Left ventricle myocardium inferior (tissue), 1 donor: ENCODE data around the gene KBTBD13. TPM values are rescaled to one million over a fixed set of nuclear protein-coding genes. Genes with fewer than 3 reads are reported as not detected.

Experiments used
- DNase-seq: peaks from one replicate; pipeline ENCODE4 v3.0.0-alpha.2; 2020
- H3K27ac ChIP-seq: fragments of 200-600 bp; replicated peaks from 2 replicates; pipeline ENCODE4 v1.8.0; 2021
- H3K27me3 ChIP-seq: fragments of 200-600 bp; 2 replicates; pipeline ENCODE4 v1.8.0; 2021; ENCODE audit warnings: low read depth
- H3K36me3 ChIP-seq: fragments of 200-600 bp; 2 replicates; pipeline ENCODE4 v1.8.0; 2021
- H3K4me1 ChIP-seq: fragments of 200-600 bp; 2 replicates; pipeline ENCODE4 v1.8.0; 2021
- H3K4me3 ChIP-seq: fragments of 200-600 bp; 2 replicates; pipeline ENCODE4 v1.8.0; 2021; ENCODE audit warnings: mild to moderate bottlenecking, moderate library complexity
- H3K9me3 ChIP-seq: fragments of 200-600 bp; replicated peaks from 2 replicates; pipeline ENCODE4 v1.8.0; 2021
- intact Hi-C: fragments of 100-400 bp; cut with micrococcal nuclease; formaldehyde crosslinking; loops from one replicate; pipeline ENCODE4 v1.11.0; 2022
- total RNA-seq: library from RNA; stranded (reverse); fragmentation: NEBNext Ultra II Directional; extraction: Animal tissue kit (Norgen Biotek cat#: 25700); gene quantifications from one replicate; pipeline ENCODE4 v1.2.1, GENCODE V29; 2021
- TF ChIP-seq, protein P1 (sequence below): fragments of 200-600 bp; IDR thresholded peaks from 2 replicates; pipeline ENCODE4 v1.8.0; 2021; ENCODE audit warnings: antibody characterized with exemption, mild to moderate bottlenecking, borderline replicate concordance
- donor health status: DM: no; HTN: yes; CAD: no; lungs with severe emphysema.

The KBTBD13 gene
- total RNA-seq, 1 donor from 2014 or later: 5.2 TPM

DNA sequence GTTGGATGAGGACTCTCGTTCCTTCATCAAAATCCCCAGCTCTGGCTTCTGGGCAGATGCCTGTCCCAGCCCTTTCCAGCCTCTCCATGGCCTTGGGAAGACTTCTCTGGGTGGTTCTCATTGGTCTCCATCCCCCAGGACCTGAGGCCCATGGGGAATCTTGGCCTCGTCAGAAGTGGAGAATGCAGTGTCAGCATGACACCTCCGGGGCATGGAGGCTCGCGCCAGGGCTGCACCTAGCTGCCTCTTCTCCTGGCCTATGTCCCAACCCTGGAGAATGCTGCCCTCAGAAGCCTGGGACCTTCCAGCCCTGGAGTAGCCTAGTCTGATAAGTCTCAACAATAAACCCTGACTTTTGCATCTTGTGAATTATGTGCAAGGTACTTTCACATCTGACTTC, 3.0 kb downstream of the KBTBD13 start:
- intact Hi-C loops: no loop called here
- Histone ChIP-seq H3K4me1 (peaks cover 83% of the 10 kb centered on the region), H3K36me3 (no peaks in the 10 kb centered on the region), H3K27ac (peak overlapping the region; percentile 90), H3K27me3 (peaks cover 23% of the 10 kb centered on the region), H3K4me3 (no peak overlapping the region), H3K9me3 (no peaks in the 10 kb centered on the region)
- TF ChIP-seq, protein P1, sequence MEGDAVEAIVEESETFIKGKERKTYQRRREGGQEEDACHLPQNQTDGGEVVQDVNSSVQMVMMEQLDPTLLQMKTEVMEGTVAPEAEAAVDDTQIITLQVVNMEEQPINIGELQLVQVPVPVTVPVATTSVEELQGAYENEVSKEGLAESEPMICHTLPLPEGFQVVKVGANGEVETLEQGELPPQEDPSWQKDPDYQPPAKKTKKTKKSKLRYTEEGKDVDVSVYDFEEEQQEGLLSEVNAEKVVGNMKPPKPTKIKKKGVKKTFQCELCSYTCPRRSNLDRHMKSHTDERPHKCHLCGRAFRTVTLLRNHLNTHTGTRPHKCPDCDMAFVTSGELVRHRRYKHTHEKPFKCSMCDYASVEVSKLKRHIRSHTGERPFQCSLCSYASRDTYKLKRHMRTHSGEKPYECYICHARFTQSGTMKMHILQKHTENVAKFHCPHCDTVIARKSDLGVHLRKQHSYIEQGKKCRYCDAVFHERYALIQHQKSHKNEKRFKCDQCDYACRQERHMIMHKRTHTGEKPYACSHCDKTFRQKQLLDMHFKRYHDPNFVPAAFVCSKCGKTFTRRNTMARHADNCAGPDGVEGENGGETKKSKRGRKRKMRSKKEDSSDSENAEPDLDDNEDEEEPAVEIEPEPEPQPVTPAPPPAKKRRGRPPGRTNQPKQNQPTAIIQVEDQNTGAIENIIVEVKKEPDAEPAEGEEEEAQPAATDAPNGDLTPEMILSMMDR: no peak
- DNase-seq: no peak

DNA sequence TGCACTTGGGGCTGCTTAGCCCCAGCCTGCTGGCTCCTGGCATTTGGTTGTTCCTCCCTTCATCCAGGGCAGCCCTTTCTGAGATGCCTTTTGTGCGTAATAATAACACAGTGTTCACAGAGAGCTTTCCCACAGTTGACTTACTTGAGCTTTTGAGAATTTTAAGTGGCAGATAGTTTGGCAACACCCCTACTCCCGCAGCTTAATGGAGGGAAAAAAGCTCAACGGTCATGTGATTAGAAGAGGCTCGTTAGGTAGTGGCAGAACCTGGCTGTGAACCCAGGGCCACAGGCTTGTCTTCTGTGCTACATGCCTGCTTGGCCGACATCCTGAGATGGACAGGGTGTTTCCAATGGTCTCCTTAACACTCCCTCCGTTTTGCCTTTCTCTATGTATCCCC, 4.7 kb downstream of the KBTBD13 start:
- H3K9me3 ChIP-seq: no peaks in the 10 kb centered on the region
- peaks cover 23% of the 10 kb centered on the region for H3K27me3 ChIP-seq
- DNase-seq: no peak
- H3K27ac ChIP-seq: peak overlapping the region; percentile 90
- no peak overlapping the region for H3K4me3 ChIP-seq
- peaks cover 96% of the 10 kb centered on the region for H3K4me1 ChIP-seq
- TF ChIP-seq, protein P1: no peak
- intact Hi-C loops: no loop called here
- H3K36me3 ChIP-seq: no peaks in the 10 kb centered on the region

DNA sequence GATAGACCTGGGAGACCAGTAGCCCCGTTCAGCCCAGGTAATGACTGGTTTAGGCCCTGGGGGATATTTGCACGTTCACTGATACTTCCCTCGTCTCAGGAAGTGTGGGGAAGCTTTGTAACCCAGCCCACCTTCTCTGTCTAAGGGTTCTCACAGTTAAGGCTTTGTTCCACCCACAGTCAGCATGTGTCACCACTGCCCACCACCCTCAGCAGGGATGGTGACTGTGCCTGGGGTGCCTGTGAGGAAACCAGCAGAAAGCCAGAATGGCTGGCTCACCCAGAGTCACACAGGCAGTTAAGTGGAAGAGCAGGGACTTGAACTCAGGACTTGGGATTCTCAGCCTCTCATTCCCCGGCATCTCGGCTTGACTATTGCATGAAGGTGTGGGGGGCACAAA, 5.2 kb downstream of the KBTBD13 start:
- intact Hi-C loops: no loop called here

DNA sequence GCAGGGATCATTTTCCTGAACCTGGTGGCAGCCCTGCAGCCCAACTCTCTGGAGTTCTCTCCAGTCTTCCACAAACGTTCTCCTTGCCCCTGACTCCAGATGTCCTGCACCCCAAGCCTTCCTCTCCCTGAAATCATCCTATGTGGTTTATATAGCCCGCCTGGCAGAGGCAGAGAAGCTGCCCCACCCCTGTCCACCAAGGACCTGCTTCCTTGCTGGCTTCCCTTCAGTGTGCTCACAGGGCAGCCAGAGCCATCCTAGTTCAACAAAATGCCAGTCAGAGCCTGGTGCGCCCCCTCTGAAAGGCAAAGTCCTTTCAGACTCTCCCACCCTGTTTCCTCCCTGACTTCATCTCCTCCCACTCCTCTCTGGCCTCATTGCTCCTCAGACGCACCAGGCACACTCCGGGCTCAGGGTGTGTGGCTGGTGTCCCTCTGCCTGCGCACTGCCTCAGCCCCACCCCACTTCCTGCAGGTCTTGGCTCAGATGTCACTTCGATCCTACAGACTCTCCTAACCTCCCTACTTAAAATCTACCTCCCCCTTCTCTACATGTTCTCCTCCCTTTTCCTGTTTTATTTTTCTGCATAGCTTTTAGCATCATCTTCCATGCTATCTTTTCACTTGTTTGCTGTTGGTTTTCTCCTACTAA, 5.9 kb downstream of the KBTBD13 start:
- H3K27me3 ChIP-seq: peaks cover 12% of the 10 kb centered on the region
- H3K27ac ChIP-seq: peak overlapping the region; percentile 90
- DNase-seq: no peak
- H3K4me3 ChIP-seq: no peak overlapping the region
- H3K9me3 ChIP-seq: no peaks in the 10 kb centered on the region
- TF ChIP-seq, protein P1: no peak
- intact Hi-C loops: no loop called here
- no peaks in the 10 kb centered on the region for H3K36me3 ChIP-seq
- H3K4me1 ChIP-seq: peaks cover 96% of the 10 kb centered on the region

More for the DNA sequence above, 5.2 kb downstream of the KBTBD13 start:
- H3K4me1 ChIP-seq: peaks cover 96% of the 10 kb centered on the region
- TF ChIP-seq, protein P1: no peak
- H3K27ac ChIP-seq: peak overlapping the region; percentile 90
- H3K4me3 ChIP-seq: no peak overlapping the region
- no peaks in the 10 kb centered on the region for H3K36me3 ChIP-seq
- no peaks in the 10 kb centered on the region for H3K9me3 ChIP-seq
- DNase-seq: no peak
- peaks cover 19% of the 10 kb centered on the region for H3K27me3 ChIP-seq

DNA sequence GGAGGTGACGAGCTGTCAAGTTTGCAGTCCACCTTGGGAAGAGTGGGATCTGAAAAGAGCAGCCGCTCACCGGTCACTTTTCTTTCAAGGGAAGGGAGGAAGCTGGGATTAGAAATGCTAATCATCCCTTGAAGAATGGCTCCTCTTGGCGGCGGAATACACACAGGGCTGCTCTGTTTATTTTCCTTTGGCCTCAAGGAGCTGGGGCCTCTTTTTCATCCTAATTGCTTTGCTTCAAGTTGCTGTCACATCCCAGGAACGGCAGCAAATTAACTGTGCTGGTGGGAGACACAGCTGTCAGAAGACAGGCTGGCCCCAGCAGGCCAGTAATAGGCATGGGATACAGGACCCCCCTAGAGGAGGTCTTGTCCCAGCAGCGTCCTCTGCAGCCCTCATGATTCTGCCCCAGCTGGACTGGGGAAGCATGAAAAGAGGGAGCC, 6.7 kb downstream of the KBTBD13 start:
- Histone ChIP-seq H3K27ac (peak overlapping the region; percentile 93), H3K36me3 (no peaks in the 10 kb centered on the region), H3K4me3 (no peak overlapping the region), H3K9me3 (no peaks in the 10 kb centered on the region), H3K27me3 (peaks cover 8% of the 10 kb centered on the region), H3K4me1 (peaks cover 96% of the 10 kb centered on the region)
- DNase-seq: no peak
- TF ChIP-seq, protein P1: peak; percentile 48
- intact Hi-C loops: no loop called here
